Measurements from ENCODE around the gene TMEM30A.

Gene TMEM30A

GRCh38 chr6:75213732-75214131, 70.9 kb downstream of the TMEM30A start:
- DNase-seq = no peak

GRCh38 chr6:75213112-75213511, 71.5 kb downstream of the TMEM30A start:
- peak; percentile 78 for DNase-seq

DNA sequence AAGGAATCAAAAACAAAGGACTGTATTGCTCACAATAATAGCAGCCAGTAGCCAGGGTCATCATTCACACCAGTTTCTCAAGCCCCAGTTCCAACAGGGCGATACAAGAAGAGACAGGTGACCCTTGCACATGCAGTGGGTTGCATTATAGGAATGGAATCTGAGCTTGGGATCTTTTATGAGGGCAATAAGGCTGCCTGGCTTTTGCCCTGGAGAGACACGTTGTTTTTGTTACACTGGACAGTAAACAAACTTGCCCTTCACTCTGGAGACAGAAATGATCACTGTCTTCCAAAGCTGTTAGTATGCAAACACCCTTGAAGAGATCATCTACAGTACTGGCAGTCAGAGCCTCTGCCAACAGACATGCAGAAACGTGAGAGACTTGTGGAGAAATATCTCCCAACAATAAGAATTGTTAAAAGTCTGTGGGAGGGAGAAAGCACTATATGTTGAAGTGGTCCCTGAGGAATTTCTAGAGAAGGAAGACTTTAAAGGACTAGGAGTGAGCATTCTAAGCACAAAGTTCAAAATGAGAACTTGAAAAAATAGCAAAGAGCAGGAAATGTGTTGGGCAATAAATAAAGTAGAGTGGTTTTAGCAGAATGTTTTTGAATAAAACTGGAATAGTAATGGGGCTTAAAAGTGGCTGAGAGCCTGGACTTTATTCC, 72.5 kb downstream of the TMEM30A start:
- no peak for DNase-seq

- peak; percentile 72 for DNase-seq
These were observed 73.5 kb downstream of the TMEM30A start for GRCh38 chr6:75210885-75211739.

DNA sequence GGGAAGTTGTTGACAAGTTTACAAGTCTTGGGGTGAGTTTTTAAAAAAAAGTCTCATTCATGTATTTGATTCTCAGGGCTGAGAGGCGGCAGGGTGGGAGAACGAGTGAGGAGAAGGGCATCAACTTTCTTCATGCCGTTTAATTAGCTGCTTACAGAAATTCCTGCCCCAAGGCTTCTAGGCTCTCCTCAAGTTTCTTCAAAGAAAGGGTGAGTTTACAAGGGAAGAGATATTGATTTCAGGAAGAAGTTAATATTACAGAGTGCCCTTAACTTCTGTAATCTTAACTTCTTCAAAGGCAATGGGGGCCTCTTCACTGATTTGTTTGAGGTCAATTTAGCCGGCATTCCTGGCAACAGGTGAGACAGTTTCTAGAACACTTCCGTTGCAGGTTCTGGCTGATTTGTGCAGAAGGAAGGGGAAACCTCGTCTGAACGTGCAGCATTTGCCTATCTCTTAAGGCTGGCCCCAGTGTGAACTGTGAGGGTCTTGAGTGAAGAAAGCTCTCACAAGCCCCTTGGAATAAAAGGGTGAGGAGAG, 75.3 kb downstream of the TMEM30A start:
- no peak for DNase-seq

- DNase-seq = peak; percentile 84
These were observed 76.1 kb downstream of the TMEM30A start for GRCh38 chr6:75208298-75209183.

- peak; percentile 68 for DNase-seq
These were observed 77.8 kb downstream of the TMEM30A start for GRCh38 chr6:75206576-75207342.

DNA sequence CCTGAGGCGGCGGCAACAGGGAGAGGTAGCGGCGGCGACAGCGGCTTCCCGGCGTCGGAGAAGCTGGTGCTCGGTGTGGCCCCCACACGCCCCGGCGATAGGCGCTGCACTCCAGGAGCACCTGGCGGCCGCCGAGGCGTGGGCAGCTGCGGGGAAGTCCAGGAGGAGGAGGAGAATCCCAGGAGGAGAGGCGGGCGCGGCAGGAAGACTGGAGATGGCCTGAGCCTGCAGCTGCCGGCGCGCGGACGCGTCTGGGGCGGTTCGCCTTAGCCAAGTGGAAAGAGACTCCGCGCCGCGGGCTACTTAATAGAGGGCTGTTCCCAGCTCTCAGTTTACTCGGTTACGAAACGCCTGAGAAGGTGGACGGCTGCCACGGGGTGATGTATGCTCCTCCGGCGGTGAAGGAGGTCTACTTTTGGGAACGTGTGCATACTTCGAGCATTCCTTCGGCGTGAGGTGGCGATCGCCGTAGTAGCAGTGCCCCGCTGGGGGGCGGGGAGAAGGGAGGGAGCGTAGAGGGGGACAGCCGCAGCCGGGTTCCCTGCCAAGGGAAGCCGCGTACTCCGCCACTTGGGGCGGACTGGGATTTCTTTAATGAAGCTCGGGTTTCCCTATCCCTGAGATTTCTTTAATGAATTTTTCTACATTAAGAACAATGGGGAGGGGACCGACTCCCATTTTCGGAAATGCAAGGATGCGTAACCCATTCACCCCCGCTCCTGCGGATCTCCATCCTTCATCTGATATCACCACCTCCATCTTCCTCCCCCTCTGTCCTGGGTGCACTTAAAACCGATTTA, 78.6 kb downstream of the TMEM30A start, which contains the start of gene COL12A1:
COL12A1 (minus strand) TSS at position 278 of the 800 bp plus-strand sequence. CDS start 3,261 bp downstream, outside the sequence.
- DNase-seq = peak; percentile 99

DNA sequence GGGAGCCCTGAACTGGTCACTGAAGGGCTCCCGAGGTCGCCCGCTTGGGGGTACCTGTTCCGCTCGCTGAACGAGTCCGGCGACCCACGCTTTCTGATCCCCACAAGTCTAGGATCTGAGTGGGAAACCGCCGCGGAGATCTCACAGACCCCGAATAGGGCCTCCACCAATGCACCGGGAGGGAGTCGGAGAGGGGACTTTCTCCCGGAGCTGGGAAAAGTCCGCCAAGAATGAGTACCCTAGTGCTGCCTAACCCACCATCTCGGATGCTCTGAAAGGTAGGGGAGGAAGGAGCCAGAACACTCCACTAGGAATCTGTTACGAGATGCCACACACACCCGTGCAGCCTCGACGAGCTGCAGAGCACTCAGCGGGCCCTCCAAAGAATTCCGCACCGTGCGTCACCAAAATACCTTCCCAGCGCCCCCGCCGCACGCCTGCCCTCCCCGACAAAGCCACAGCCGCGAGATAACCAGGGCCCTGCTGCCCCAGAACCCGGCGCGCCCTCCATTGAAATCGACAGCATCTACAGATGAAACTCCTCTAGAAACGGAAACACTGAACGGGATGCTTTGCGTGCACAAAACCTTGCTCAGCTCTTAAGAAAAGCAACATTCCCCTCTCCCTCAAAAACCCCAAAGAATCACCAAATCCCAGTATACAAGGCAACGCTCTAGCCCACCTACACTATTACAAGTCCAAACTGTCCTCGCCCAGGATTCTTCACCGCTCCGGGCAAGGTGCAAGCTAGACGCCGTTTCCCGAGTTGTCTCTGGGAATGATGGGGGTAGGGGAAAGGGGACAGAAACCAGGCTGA, 79.4 kb downstream of the TMEM30A start:
- DNase-seq = peak; percentile 87

DNA sequence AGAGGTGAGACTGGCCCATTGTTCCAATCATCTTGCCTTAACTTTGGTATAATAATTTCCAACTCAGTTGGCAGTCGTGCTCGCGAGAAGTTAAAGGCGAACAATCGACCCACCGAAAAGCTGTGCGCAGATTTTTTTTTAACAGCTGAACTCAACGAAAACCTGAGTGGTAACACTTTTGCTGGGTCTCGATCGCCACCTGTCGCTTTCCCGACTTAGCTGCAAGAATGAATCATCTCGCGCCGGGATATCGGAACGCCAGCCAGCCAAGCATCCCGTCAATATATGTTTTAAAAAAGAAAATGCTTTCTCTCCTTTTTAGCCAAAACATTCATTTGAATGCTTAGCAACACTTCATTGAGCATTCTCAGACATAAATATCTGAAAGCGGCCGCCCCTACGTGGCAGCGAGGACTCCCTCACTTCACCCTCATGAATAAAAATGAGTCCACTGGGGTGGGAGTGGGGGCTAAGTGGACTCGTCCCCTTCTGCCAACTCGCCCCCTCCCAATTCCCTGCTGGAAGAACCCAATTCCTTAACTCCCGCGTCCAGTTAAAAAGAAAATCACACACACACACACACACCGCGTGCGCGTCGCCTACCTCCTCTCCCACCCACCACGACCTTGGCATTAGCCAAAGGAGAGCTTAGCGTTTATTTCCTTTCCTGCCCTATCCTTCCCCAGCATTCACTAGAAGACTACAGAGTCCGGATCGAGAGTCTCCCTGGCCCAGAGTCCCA, 80.2 kb downstream of the TMEM30A start:
- DNase-seq = peak; percentile 93

GRCh38 chr6:75203721-75204120, 80.9 kb downstream of the TMEM30A start:
- DNase-seq = peak; percentile 40

Data from fibroblast of skin of back (primary cell).